ENCODE results near the gene STAP1.

The STAP1 gene

DNA sequence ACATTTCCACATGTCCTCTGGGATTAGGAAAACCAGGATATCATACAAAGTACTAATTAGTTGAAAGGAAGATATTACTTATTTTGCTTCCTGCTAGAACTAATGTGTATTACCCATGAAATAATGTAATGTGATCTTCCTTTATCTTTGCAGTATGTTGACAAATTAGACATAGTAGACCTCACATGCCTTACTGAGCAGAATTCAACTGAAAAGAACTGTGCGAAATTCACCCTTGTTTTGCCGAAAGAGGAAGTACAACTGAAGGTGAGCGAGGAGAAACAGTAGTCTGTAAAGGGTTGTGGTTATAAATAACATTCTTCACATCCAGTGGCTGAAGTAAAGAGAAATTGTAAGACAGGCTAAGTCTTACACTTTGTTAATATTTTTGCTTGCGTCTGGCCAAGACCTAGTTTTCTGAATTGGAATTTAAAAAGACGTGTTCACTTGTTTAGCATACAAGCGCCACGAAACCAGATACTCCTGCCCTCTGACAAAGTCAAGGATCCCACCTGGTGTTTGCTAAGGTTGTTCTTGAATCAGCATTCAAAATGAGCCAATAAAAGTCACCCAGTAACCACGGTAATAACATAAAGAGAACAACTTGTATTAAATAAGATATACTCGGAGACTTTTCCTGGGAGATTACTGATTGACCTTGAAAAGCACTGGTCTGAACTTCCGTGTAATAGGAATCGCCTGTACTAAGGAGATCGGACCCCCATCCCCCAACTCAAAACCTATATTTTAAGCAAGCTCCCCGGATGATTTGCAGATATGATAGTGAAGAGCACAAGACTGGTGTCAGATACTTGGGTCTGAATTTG is 16.9 kb downstream of the STAP1 start:
- no peak for ATAC-seq
- TF ChIP-seq ZNF565 (CRISPR knock-in tag; conservative IDR thresholded peaks at IDR 0.05; ENCODE audit: low read depth) (no peak), TOX (CRISPR knock-in tag; IDR thresholded peaks at IDR 0.05; ENCODE audit: borderline replicate concordance) (no peak), PPARA (CRISPR knock-in tag; IDR thresholded peaks at IDR 0.05; ENCODE audit: borderline replicate concordance) (no peak), CSDC2 (CRISPR knock-in tag; IDR thresholded peaks at IDR 0.05) (no peak), CSRNP3 (CRISPR knock-in tag; IDR thresholded peaks at IDR 0.05) (no peak), OSR1 (CRISPR knock-in tag; IDR thresholded peaks at IDR 0.05) (no peak), ISL1 (CRISPR knock-in tag; IDR thresholded peaks at IDR 0.05) (no peak), TCF4 (CRISPR knock-in tag; IDR thresholded peaks at IDR 0.05; ENCODE audit: borderline replicate concordance) (no peak), PATZ1 (CRISPR knock-in tag; IDR thresholded peaks at IDR 0.05; ENCODE audit: borderline replicate concordance) (no peak), GLIS3 (CRISPR knock-in tag; IDR thresholded peaks at IDR 0.05) (no peak), ZC3H10 (CRISPR knock-in tag; IDR thresholded peaks at IDR 0.05) (no peak), SNAI2 (CRISPR knock-in tag; IDR thresholded peaks at IDR 0.05) (no peak), ARNTL (CRISPR knock-in tag; IDR thresholded peaks at IDR 0.05; ENCODE audit: borderline replicate concordance, low read depth) (no peak), BACH2 (CRISPR knock-in tag; IDR thresholded peaks at IDR 0.05; ENCODE audit: borderline replicate concordance) (no peak), ZNF70 (CRISPR knock-in tag; IDR thresholded peaks at IDR 0.05) (no peak), ESRRG (CRISPR knock-in tag; IDR thresholded peaks at IDR 0.05) (no peak), RARB (CRISPR knock-in tag; IDR thresholded peaks at IDR 0.05) (no peak)
- TF ChIP-seq, protein P1, sequence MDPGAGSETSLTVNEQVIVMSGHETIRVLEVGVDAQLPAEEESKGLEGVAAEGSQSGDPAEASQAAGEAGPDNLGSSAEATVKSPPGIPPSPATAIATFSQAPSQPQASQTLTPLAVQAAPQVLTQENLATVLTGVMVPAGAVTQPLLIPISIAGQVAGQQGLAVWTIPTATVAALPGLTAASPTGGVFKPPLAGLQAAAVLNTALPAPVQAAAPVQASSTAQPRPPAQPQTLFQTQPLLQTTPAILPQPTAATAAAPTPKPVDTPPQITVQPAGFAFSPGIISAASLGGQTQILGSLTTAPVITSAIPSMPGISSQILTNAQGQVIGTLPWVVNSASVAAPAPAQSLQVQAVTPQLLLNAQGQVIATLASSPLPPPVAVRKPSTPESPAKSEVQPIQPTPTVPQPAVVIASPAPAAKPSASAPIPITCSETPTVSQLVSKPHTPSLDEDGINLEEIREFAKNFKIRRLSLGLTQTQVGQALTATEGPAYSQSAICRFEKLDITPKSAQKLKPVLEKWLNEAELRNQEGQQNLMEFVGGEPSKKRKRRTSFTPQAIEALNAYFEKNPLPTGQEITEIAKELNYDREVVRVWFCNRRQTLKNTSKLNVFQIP (CRISPR knock-in tag; IDR thresholded peaks at IDR 0.05; ENCODE audit: borderline replicate concordance, low read depth) = no peak
- TF ChIP-seq, protein P2, sequence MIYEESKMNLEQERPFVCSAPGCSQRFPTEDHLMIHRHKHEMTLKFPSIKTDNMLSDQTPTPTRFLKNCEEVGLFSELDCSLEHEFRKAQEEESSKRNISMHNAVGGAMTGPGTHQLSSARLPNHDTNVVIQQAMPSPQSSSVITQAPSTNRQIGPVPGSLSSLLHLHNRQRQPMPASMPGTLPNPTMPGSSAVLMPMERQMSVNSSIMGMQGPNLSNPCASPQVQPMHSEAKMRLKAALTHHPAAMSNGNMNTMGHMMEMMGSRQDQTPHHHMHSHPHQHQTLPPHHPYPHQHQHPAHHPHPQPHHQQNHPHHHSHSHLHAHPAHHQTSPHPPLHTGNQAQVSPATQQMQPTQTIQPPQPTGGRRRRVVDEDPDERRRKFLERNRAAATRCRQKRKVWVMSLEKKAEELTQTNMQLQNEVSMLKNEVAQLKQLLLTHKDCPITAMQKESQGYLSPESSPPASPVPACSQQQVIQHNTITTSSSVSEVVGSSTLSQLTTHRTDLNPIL (CRISPR knock-in tag; IDR thresholded peaks at IDR 0.05; ENCODE audit: low read depth) = no peak
- TF ChIP-seq, protein P3, sequence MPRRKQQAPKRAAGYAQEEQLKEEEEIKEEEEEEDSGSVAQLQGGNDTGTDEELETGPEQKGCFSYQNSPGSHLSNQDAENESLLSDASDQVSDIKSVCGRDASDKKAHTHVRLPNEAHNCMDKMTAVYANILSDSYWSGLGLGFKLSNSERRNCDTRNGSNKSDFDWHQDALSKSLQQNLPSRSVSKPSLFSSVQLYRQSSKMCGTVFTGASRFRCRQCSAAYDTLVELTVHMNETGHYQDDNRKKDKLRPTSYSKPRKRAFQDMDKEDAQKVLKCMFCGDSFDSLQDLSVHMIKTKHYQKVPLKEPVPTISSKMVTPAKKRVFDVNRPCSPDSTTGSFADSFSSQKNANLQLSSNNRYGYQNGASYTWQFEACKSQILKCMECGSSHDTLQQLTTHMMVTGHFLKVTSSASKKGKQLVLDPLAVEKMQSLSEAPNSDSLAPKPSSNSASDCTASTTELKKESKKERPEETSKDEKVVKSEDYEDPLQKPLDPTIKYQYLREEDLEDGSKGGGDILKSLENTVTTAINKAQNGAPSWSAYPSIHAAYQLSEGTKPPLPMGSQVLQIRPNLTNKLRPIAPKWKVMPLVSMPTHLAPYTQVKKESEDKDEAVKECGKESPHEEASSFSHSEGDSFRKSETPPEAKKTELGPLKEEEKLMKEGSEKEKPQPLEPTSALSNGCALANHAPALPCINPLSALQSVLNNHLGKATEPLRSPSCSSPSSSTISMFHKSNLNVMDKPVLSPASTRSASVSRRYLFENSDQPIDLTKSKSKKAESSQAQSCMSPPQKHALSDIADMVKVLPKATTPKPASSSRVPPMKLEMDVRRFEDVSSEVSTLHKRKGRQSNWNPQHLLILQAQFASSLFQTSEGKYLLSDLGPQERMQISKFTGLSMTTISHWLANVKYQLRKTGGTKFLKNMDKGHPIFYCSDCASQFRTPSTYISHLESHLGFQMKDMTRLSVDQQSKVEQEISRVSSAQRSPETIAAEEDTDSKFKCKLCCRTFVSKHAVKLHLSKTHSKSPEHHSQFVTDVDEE (CRISPR knock-in tag; IDR thresholded peaks at IDR 0.05) = no peak

GRCh38 chr4:67576059-67576466 is 17.5 kb downstream of the STAP1 start:
- TF ChIP-seq PPARA (CRISPR knock-in tag; IDR thresholded peaks at IDR 0.05; ENCODE audit: borderline replicate concordance) = no peak
- ATAC-seq = no peak

GRCh38 chr4:67576538-67576937 is 18.0 kb downstream of the STAP1 start:
- no peak for ATAC-seq
- TF ChIP-seq RARB (CRISPR knock-in tag; IDR thresholded peaks at IDR 0.05) = no peak
- no peak for TF ChIP-seq GLIS3 (CRISPR knock-in tag; IDR thresholded peaks at IDR 0.05)
- no peak for TF ChIP-seq CSRNP3 (CRISPR knock-in tag; IDR thresholded peaks at IDR 0.05)
- no peak for TF ChIP-seq ZFP30 (CRISPR knock-in tag; IDR thresholded peaks at IDR 0.05)
- TF ChIP-seq CSDC2 (CRISPR knock-in tag; IDR thresholded peaks at IDR 0.05) = no peak
- TF ChIP-seq, protein P2 (CRISPR knock-in tag; IDR thresholded peaks at IDR 0.05; ENCODE audit: low read depth) = no peak
- TF ChIP-seq ZFP3 (CRISPR knock-in tag; IDR thresholded peaks at IDR 0.05) = no peak
- TF ChIP-seq ARNTL (CRISPR knock-in tag; IDR thresholded peaks at IDR 0.05; ENCODE audit: borderline replicate concordance, low read depth) = no peak
- TF ChIP-seq ISL1 (CRISPR knock-in tag; IDR thresholded peaks at IDR 0.05) = no peak
- TF ChIP-seq OSR1 (CRISPR knock-in tag; IDR thresholded peaks at IDR 0.05) = no peak
- TF ChIP-seq, protein P1 (CRISPR knock-in tag; IDR thresholded peaks at IDR 0.05; ENCODE audit: borderline replicate concordance, low read depth) = no peak

Measured in SK-N-SH treated with all-trans-retinoic acid at 6 μM for 48 hours (cell line).